ENCODE results near the gene SCG5. TPM values are rescaled to one million over a fixed set of nuclear protein-coding genes. Genes with fewer than 3 reads are reported as not detected.

The SCG5 gene
- total RNA-seq, 1 experiment from 2014 or later: 0.52 TPM

- peak; percentile 15 for DNase-seq (ENCODE audit: extremely low read depth, low read depth)
Measured at GRCh38 chr15:32688151-32688639, 46.7 kb downstream of the SCG5 start.

GRCh38 chr15:32690941-32691688 is 49.6 kb downstream of the SCG5 start:
- no peak for DNase-seq (ENCODE audit: extremely low read depth, low read depth)

DNA sequence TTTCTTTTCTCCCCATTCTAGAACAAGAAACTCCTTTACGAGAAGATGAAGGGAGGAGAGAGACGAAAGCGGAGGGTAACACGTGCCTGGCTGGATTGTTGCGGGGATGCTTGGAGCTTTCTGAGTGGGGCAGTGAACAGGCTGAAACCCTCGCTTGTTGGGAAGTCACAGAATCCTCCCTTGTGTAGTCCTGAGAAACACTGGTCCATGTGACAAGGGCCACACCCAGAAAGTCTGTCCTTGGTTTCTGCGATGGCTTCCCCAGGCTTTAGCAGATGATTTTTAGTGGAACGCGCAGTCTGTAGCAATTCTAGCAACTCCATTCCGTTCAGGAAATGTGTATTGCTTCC is 50.2 kb downstream of the SCG5 start:
- DNase-seq (ENCODE audit: extremely low read depth, low read depth): no peak

GRCh38 chr15:32692286-32692685 is 50.8 kb downstream of the SCG5 start:
- DNase-seq (ENCODE audit: extremely low read depth, low read depth): no peak

DNA sequence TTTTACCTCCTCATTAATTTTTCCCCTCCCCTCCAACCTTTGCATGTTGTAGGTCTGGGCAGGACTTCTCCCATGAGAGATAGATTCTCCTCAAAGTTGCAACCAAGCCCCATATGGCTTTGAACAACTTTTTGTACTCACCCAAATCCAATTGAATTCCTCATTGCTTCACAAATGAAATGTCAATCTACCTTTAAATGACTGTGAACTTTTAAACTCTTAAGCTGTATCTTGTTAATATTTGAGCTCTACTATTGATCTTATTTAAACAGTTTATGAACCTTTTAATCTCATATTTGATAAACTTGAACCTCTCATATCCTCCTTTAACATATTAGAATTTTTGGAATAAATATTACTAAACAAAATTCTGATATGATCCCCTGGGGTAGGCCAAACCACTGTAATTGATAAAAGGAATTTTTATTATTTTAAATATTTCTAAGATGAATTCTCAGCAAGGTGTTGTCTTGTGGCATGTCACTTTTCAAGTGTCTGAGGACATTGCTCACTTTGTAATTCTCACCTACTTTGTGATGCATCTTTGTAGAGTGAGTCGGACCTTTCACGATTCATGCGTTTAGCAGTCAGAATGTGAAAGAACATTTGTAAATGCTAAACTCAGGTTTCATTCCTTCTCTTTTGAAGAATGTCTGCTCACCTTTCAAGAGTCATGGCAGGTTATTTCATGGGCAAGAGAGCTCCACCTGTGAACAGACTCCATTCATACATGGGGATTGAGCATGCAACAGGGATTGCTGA is 52.9 kb downstream of the SCG5 start:
- DNase-seq (ENCODE audit: extremely low read depth, low read depth): no peak

DNA sequence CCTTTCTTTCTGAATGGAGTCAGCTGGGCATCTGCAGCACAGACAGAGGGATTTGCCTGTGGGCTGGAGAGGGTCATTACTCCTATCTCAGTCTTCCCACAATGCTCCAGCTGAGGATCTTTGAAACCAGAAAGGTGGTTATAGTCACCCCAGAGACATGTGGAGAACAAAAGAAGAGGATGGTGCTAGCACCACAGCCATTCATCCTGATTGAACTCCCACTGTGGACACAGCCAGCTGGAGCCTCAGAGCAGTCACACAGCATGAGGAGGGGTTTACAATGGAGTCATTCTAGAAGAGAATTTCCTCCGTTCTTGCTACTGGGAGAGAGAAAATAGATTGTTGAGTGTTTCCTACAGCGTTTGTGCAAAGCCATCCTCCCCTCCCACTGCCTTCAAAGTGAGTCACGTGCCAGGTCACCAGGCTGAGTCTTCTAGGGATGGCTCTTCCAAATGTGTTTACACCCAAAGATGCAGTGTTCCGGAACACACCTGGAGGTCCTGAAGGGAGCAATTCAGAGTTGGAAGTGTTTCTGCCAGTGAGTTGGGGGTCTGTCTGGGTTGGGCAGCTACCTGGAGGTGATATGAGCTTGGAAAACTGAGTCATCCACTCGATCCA is 57.4 kb downstream of the SCG5 start:
- no peak for DNase-seq (ENCODE audit: extremely low read depth, low read depth)

DNA sequence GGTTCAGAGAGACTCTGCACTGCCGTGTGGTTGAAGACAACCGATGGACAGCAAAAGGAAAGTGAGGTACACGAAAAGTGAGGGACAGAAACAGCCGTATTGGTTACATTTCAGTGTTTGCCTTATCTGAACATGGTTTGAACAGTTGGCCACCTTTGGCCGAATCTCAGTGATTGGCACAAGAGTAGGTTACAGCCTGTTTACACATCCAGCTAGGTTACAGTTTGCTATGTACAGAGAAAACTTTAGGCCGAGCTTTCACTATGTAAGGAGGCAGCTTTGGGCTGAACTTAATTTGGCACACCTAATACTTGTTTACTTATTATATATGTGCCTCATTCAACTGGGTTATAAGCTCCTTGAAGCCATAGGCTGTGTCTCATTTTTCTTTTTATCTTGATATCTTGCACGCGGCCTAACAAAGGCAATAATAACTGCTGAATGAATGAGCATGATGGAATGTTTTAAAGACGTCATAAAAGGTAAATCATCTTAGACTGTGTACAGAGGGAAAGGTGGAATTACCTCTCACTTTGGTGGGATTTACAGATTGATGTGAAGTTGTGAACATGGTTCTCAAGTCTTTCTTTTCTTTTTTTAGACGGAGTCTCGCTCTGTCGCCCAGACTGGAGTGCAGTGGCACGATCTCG is 59.1 kb downstream of the SCG5 start:
- DNase-seq (ENCODE audit: extremely low read depth, low read depth): no peak

DNA sequence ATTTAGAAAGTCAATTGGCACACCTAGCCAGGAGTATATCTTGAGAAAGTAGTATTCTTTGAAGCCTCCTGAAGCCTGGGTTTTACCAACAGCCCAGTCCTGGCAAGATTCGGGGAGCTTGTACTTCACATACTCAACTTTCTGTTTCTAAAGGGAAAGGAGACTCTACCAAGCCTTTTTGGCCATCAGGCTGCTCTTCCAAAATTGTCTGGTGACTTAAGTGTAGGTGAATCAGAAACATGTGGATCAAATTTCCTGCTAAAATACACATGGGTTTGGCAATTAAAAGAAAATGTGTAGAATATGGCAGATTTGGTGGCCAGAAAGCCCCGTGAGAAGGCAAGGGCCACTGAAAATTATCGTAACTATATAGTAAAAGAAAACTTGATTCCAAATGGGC is 60.4 kb downstream of the SCG5 start:
- DNase-seq (ENCODE audit: extremely low read depth, low read depth): no peak

DNA sequence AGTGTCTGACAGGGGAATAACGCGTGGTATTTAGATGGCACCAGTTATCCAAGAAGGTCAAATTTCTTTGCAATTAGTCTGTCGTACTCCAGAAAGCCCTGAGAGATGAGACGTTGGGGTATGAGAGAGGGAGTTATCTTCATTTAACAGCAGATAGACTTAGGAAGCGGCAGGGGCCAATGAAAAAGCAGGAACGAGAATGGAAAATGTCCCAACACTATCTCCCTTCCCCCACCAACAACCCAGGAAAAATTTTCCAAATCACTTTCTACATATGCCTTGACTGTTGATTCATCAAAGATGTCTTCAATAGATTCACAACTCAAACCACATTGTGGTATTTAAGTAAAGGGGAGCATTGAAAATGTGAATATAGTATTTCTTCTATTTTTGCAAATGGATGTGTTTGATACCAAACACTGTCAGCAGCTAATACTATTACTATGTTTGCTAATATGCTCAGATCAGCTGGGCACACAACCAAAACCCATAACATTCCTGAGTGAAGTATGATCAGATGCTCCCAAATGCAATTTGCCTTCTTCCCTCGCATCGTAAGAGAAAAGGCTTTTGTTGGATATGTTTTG is 63.0 kb downstream of the SCG5 start:
- no peak for DNase-seq (ENCODE audit: extremely low read depth, low read depth)

DNA sequence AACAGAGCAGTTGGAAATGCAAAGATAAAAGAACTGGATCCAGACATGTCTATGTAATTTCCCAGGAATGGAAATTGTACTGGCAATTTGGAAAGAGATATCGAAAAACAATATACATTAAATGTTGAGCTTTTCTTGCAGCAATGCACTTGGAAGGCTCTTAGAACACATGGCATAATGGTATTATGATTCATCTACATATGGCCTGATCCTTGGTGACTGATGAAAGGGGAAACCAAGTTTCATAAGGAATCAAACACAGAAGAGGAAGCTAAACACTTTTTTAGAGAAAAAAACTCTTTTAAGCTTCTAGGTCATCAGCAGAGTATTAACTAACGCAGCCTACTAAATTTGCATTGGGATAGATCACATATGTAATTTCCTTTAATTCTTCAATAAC is 63.9 kb downstream of the SCG5 start:
- DNase-seq (ENCODE audit: extremely low read depth, low read depth): no peak

- DNase-seq (ENCODE audit: extremely low read depth, low read depth): no peak
Measured at GRCh38 chr15:32706704-32707103, 65.2 kb downstream of the SCG5 start.

DNA sequence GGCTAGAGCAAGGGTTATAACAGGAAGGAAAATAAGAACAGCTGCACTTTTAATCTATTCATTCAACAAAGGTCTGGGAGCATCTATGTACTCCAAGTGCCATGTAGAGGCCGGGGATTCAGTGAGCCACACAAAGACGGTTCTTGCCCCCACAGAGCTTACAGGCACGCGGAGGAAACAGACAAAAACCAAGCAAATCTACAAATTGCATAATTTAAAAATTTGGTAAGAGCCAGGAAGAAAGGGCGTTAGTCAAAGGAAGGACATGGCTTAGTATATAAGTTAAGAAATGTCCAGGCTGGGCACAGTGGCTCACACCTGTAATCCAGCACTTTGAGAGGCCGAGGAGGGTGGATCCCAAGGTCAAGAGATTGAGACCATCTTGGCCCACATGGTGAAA is 65.9 kb downstream of the SCG5 start:
- no peak for DNase-seq (ENCODE audit: extremely low read depth, low read depth)

- DNase-seq (ENCODE audit: extremely low read depth, low read depth): no peak
Measured at GRCh38 chr15:32709295-32710033, 68.0 kb downstream of the SCG5 start.

DNA sequence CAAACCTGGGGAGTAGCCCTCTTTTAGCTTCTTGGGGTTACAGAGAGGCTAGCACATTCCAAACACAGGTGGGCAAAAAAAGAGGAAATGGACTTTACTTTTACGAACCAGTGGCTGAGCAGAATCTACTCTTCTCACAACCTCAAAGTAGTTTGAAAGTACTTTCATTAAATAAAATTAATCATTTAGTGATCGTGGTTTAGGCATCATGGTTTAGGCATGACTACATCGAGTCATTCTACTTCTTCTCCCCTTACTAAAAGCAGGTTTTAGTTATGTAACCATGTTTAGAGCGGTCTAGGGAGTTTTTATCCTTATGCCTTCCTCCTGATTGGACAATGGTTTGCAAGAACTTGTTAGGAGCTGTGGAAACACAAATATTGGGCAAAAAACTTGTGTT is 73.8 kb downstream of the SCG5 start:
- no peak for DNase-seq (ENCODE audit: extremely low read depth, low read depth)

DNA sequence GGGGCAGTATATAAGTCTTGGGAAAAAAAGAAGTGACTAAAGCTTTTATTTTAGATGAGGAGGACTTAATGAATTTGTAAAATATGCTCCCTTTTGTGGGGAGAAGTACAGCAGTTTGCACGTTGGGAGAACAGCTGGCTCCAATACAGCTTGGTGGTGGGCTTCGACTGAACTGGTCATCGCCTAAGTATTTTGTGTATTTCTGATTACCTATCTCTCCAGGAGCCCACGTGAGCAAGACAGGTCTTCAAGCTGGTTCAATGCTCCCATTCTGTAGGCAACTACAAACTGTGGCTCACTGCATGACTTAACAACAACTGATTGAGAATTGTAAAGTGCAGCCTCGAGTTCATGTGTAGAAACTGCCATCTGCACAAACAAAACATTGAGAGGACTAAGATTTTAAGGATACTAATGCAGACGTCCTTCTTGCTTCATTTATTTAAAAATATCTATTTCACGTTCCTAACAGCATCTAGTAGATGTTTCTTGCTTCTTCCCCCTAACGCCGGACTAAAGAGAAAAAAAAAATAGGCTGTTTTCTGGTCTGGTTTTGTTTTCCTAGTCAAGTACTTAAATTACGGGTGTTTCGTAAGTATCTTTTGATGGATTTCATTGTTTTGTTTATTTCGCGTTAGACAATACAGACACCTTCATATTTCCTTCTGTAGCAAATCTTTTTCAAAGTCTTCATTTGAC is 74.9 kb downstream of the SCG5 start:
- DNase-seq (ENCODE audit: extremely low read depth, low read depth): no peak

DNA sequence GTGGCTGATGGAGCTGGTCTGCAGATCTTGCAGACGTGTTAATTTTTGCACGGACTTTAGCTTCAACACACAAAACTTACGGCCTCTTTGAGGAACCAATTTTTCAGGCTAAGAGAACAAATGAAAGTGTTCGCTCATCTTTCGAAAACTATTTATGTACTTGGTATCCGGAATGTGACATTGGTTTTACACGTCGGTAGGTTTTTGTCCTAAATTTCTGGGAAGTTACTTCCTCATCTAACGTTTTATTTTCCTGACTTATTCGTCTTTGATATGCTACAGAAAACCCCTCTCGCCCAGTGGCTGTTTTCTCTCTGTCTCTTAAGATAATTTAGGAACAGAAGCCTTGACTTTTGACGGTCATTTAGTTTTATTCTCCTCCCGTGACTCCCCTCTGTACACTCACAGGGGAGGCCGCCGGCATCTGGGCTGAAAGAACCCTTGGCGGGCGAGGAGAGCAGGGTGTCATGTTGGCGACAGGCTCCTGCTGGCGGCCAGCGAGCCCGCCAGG is 75.5 kb downstream of the SCG5 start:
- no peak for DNase-seq (ENCODE audit: extremely low read depth, low read depth)

DNA sequence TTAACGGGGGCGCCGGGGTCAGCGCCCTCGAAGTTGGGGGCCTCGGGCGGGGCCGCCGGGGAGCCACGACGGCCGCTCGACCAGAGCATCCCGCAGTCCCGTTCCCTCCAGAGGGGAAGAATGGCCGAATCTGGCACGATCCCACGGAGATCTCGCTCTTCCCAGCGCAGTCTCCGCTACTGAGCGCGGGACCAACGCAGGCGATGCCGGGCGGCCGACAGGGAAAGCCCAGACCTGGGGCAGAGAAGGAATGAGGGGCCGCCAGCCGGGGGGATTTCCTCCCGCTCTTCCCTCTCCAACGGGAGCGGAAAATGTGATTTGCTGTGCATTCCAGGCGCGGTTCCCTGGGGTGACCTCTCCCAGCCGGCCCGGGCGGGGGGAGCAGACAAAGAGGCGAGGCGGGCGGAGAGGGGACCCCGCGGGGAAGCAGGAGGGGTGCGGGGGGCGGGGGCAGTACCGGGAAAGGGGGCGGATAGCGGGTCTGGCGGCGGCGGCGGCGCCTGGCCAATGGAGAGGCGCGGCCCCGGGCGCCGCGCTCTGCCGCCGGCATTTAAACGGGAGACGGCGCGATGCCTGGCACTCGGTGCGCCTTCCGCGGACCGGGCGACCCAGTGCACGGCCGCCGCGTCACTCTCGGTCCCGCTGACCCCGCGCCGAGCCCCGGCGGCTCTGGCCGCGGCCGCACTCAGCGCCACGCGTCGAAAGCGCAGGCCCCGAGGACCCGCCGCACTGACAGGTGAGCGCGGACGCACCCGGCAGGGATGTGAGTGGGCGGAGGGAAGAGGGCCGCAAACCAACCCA is 76.1 kb downstream of the SCG5 start, which contains the start of gene GREM1:
TSS of gene GREM1 (plus strand) at position 579 of the 801 bp plus-strand sequence. CDS start 12,687 bp downstream, outside the sequence.
- DNase-seq (ENCODE audit: extremely low read depth, low read depth): no peak

DNA sequence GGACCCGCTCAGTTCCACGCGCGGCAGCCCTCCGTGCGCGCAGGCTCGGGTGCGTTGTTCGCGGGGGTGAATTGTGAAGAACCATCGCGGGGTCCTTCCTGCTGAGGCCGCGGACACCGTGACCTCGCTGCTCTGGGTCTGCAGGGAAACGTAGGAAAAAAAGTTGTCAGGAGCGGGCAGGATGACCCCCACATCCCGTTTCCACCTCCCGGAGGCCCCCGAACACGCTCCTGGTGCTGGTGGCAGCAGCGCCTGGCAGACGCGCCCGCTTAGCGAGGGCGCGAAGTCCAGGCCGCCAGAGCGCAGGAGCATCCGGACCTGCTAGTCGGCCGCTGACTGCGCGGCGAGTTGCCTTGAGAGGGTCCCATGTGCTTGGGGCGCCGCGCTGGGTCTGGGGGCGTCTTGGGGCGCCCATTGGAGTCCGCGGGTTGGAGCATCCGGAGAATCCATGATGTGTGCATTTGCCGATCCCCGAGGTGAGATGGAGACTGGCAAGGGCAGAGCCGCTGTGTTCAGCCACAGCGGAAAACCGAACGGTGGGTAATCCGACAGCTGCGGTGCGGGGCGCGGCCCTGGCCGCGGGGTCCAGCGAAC is 76.8 kb downstream of the SCG5 start:
- DNase-seq (ENCODE audit: extremely low read depth, low read depth): no peak
